ENCODE data around the gene C1orf210. TPM values are rescaled to one million over a fixed set of nuclear protein-coding genes. Genes with fewer than 3 reads are reported as not detected.
A peak's percentile ranks its signal among the peaks of the same experiment; 100 is the strongest.

C1orf210 gene
- total RNA-seq, 2 donors from 2014 or later: not detected

GRCh38 chr1:43286115-43286514 is 734 bp upstream of the C1orf210 start:
- peak overlapping the region in 1 of 2 donors; percentile 20 for H3K27ac Mint-ChIP-seq
- H3K36me3 Mint-ChIP-seq: no peaks in the 10 kb centered on the region
- no peaks in the 10 kb centered on the region for H3K9me3 Mint-ChIP-seq
- ATAC-seq: no peak
- no peak for DNase-seq (ENCODE audit: low spot score in 2 of 2)

GRCh38 chr1:43284546-43285110 is 753 bp downstream of the C1orf210 start:
- no peaks in the 10 kb centered on the region for H3K36me3 Mint-ChIP-seq
- no peaks in the 10 kb centered on the region for H3K9me3 Mint-ChIP-seq
- no peak for DNase-seq (ENCODE audit: low spot score in 2 of 2)
- H3K27ac Mint-ChIP-seq: peak overlapping the region in 1 of 2 donors; percentile 44
- ATAC-seq: no peak

- ATAC-seq (no peak), DNase-seq (ENCODE audit: low spot score in 2 of 2) (no peak)
- Mint-ChIP-seq H3K36me3 (no peaks in the 10 kb centered on the region), H3K9me3 (no peaks in the 10 kb centered on the region), H3K27ac (peak overlapping the region in 1 of 2 donors; percentile 57)
Measured at GRCh38 chr1:43284065-43284464, 1.3 kb downstream of the C1orf210 start.

- H3K27ac Mint-ChIP-seq: no peak overlapping the region
Measured at GRCh38 chr1:43282220-43283195, 2.9 kb downstream of the C1orf210 start.

DNA sequence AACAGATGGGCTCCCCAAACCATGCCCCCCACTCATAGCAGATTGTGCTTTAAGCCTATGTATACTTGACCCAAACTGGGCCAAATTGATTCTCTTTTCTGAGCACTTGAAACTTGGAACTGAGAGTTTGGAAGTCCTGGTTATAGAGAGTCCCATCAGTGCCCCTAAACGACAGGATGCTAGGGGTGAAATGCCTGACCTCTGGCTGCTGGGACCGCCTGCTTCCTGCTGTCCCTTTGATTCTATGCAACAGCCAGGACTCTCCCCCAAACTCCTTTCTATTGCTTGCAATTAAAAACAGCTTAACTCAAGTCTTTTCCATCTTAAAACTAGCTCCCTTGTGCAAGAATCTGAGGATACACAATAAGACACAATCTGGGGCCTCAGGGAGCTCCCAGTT is 4.7 kb downstream of the C1orf210 start:
- Mint-ChIP-seq H3K27ac (peak overlapping the region in 1 of 2 donors; percentile 37), H3K9me3 (no peaks in the 10 kb centered on the region), H3K36me3 (no peaks in the 10 kb centered on the region)
- ATAC-seq (no peak), DNase-seq (ENCODE audit: low spot score in 2 of 2) (no peak)

More at GRCh38 chr1:43282220-43283195, 2.9 kb downstream of the C1orf210 start:
- DNase-seq (ENCODE audit: low spot score in 2 of 2) (no peak), ATAC-seq (no peak)
- H3K9me3 Mint-ChIP-seq: no peaks in the 10 kb centered on the region
- no peaks in the 10 kb centered on the region for H3K36me3 Mint-ChIP-seq

- Mint-ChIP-seq H3K36me3 (peaks cover under 1 to 7% of the 10 kb centered on the region in 2 donors), H3K27ac (peak overlapping the region in 1 of 2 donors; percentile 63), H3K9me3 (peaks cover 6 to 9% of the 10 kb centered on the region in 2 donors)
- DNase-seq (ENCODE audit: low spot score in 2 of 2) (no peak), ATAC-seq (no peak)
Measured at GRCh38 chr1:43279666-43280065, 5.7 kb downstream of the C1orf210 start.

DNA sequence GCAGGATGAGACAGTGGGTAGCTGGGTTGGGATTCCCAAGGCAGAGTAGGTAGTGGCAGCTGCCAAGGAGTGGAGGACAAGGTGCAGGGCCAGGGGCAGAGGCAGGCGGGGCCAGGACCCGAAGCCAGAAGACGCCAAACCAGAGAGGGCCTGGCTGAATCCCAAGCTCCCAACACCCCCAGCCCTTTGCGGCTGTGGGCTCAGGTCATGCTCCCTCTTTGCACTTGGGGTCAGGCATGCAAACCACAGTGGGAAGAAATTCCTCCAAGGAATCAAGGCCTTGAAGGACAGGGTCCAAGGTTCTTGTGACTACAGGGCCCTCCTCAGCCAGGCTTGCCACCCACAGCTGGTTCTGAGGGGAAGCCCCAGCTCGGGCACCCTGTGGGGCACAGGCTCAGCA is 6.2 kb downstream of the C1orf210 start:
- peaks cover 5 to 12% of the 10 kb centered on the region in 2 donors for H3K36me3 Mint-ChIP-seq
- peaks cover 11 to 14% of the 10 kb centered on the region in 2 donors for H3K9me3 Mint-ChIP-seq
- no peak for DNase-seq (ENCODE audit: low spot score in 2 of 2)
- peak overlapping the region in 1 of 2 donors; percentile 68 for H3K27ac Mint-ChIP-seq
- ATAC-seq: no peak

GRCh38 chr1:43277116-43277876 is 8.1 kb downstream of the C1orf210 start:
- H3K9me3 Mint-ChIP-seq: peaks cover 12 to 14% of the 10 kb centered on the region in 2 donors
- DNase-seq (ENCODE audit: low spot score in 2 of 2) (no peak), ATAC-seq (no peak)
- H3K36me3 Mint-ChIP-seq: peaks cover 5 to 14% of the 10 kb centered on the region in 2 donors
- H3K27ac Mint-ChIP-seq: no peak overlapping the region

GRCh38 chr1:43276673-43277072 is 8.7 kb downstream of the C1orf210 start:
- H3K36me3 Mint-ChIP-seq: peaks cover 5 to 14% of the 10 kb centered on the region in 2 donors
- H3K9me3 Mint-ChIP-seq: peaks cover 12 to 14% of the 10 kb centered on the region in 2 donors
- DNase-seq (ENCODE audit: low spot score in 2 of 2): peak in 1 of 2 donors; percentile 9
- no peak for ATAC-seq
- no peak overlapping the region for H3K27ac Mint-ChIP-seq

GRCh38 chr1:43275826-43276620 is 9.4 kb downstream of the C1orf210 start:
- peaks cover 5 to 14% of the 10 kb centered on the region in 2 donors for H3K36me3 Mint-ChIP-seq
- ATAC-seq (no peak), DNase-seq (ENCODE audit: low spot score in 2 of 2) (peak in 1 of 2 donors; percentile 44)
- H3K27ac Mint-ChIP-seq: no peak overlapping the region
- H3K9me3 Mint-ChIP-seq: peaks cover 12 to 14% of the 10 kb centered on the region in 2 donors

GRCh38 chr1:43274804-43275180 is 10.6 kb downstream of the C1orf210 start:
- ATAC-seq (no peak), DNase-seq (ENCODE audit: low spot score in 2 of 2) (peak in 1 of 2 donors; percentile 11)
- H3K27ac Mint-ChIP-seq: peak overlapping the region; percentile 86 to 87
- peaks cover 12 to 14% of the 10 kb centered on the region in 2 donors for H3K9me3 Mint-ChIP-seq
- peaks cover 5 to 14% of the 10 kb centered on the region in 2 donors for H3K36me3 Mint-ChIP-seq

DNA sequence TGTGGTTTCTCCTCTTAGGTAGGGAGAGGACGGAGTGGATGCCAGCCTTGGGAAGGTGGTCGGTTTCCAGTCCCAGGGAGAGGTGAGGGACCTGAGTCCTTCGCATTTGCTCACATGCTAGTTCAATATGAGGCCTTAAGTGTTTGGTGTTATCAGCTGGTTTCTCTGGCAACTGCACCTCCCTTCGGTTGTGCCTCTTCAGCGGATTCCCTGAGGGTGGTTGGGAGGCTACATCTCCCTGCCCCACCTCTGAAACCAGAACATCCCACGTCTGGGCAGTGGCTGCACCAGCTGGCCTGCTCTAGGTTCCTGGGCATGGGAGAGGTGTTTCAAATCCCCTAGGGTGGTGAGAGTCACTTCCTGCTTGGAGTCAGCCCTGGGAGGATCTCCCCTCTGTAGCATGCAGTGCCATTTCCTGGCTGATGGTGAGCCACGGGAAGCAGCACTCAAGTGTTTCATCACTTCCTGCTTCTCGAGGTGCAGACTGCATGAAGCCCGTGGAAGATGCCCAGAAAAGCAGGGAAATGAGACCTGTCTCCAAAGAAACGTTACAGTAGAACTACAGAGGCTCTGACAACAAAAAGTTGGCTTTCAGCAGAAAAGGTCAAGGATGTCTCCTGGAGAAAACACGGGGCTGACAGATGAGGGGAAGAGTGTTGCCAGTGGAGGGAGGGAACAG is 11.1 kb downstream of the C1orf210 start:
- ATAC-seq (peak; percentile 73 to 86), DNase-seq (ENCODE audit: low spot score in 2 of 2) (peak; percentile 37 to 57)
- peak overlapping the region; percentile 86 to 87 for H3K27ac Mint-ChIP-seq
- H3K9me3 Mint-ChIP-seq: peaks cover 12 to 14% of the 10 kb centered on the region in 2 donors
- peaks cover 5 to 14% of the 10 kb centered on the region in 2 donors for H3K36me3 Mint-ChIP-seq

GRCh38 chr1:43273708-43274107 is 11.7 kb downstream of the C1orf210 start:
- DNase-seq (ENCODE audit: low spot score in 2 of 2) (peak in 1 of 2 donors; percentile 34), ATAC-seq (no peak)
- H3K36me3 Mint-ChIP-seq: peaks cover 5 to 14% of the 10 kb centered on the region in 2 donors
- H3K27ac Mint-ChIP-seq: no peak overlapping the region
- peaks cover 12 to 14% of the 10 kb centered on the region in 2 donors for H3K9me3 Mint-ChIP-seq

- DNase-seq (ENCODE audit: low spot score in 2 of 2): peak in 1 of 2 donors; percentile 50
- H3K9me3 Mint-ChIP-seq: peaks cover 12 to 14% of the 10 kb centered on the region in 2 donors
- H3K36me3 Mint-ChIP-seq: peaks cover 5 to 14% of the 10 kb centered on the region in 2 donors
- no peak overlapping the region for H3K27ac Mint-ChIP-seq
- ATAC-seq: no peak
Measured at GRCh38 chr1:43272576-43273571, 12.5 kb downstream of the C1orf210 start.

Data from activated naive CD4-positive, alpha-beta T cell treated with anti-CD3 and anti-CD28 coated beads, Interleukin-2, amount 50 U/mL, for 72 hours (primary cell).